ENCODE data around the gene COL4A6. TPM values are rescaled to one million over a fixed set of nuclear protein-coding genes. Genes with fewer than 3 reads are reported as not detected.
A peak's percentile ranks its signal among the peaks of the same experiment; 100 is the strongest.

Gene COL4A6
- total RNA-seq, 1 donor from 2014 or later = 9.1 TPM

DNA sequence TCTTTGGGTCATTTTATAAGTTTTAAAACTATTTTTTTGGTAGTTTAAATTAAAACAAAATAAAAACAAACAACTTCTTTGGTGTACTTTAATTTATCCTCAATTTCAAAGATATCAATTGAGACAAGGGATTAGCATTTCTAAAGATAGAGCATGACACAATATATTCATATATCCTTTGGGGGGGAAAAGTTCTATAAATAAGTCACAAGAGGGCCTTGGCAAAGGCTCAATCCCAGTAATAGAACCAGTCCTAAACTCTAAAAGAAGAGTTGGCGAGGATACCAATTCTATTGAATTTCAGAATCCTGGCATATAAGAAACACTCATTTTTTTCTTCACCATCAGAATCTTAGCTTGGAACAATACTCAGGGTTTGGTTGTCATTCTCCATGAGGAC is 89.7 kb downstream of the COL4A6 start:
- ATAC-seq (peak; percentile 75), DNase-seq (no peak)
- intact Hi-C loops (cut with micrococcal nuclease) = no loop called here

DNA sequence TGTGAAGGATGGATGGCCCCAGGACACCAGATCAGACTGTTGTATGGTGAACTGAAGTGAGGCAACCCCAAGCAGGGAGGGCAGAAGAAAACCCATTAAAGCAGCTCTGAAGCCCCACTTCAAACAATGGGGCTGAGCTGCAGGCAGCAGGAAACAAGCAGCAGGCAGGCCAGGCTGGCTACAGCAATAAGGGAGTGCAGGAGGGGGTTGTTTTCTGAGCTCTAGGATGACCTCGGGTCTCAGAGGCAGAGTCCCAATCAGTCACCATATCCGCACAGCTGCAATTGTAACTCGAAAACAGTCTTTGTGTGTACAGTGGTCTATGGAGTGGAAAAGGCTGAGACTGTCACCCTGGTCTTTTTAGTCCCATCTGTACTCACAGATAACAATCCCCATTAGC is 90.4 kb downstream of the COL4A6 start:
- ATAC-seq (no peak), DNase-seq (no peak)
- intact Hi-C loops (cut with micrococcal nuclease) = no loop called here

DNA sequence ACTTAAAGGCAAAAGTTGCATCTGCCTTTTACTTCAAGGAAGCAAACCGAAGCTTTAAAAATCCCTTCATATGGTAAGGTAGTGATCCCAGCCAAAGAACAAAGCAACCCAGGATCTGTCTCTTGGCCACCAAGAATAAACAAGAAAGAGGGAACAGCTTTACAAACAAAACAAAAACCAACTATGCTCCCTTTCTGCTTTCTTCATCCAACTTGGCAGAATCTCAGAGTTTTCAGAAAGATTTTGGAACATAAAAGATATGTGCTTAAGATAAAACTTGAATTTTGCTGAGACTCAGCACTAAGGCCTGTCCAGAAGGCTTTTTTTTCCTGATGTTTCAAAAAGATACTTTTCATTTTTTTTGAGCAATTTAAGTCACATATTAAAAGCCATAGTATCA is 94.0 kb downstream of the COL4A6 start:
- intact Hi-C loops (cut with micrococcal nuclease) = no loop called here
- DNase-seq = no peak
- peak; percentile 32 for ATAC-seq

DNA sequence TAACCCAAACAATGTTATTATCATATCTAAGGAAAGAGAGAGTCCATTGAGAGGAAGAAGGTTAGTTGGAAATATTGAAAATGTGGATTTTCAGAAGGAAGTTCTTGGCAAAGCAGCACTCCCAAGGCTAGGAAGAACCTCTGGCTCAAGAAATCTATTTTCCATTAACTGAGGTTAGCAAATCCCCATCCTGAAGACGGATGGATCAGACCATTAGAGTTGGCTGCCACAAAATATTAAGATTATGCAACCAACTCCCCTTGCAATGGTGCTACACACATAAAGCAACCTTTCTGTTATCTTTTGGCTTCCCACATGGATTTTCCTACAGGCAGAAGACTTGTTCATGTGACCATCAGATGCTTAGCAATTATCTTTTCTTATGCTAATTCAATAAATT is 96.3 kb downstream of the COL4A6 start:
- intact Hi-C loops (cut with micrococcal nuclease) = no loop called here
- peak; percentile 50 for ATAC-seq
- no peak for DNase-seq

DNA sequence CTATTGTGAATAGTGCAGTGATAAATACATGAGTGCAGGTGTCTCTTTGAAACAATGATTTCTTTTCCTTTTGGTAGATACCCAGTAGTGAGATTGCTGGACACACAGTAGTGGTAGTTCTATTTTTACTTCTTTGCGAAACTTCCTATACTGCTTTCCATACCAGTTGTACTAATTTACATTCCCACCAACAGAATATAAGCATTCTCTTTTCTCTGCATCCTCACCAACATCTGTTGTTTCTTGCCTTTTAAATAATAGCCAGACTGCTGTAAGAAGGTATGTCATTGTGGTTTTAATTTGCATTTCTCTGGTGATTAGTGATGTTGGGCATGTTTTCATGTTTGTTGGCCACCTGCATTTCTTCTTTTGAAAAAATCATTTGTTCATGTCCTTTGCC is 105.9 kb downstream of the COL4A6 start:
- intact Hi-C loops (cut with micrococcal nuclease) = no loop called here
- DNase-seq (no peak), ATAC-seq (no peak)

DNA sequence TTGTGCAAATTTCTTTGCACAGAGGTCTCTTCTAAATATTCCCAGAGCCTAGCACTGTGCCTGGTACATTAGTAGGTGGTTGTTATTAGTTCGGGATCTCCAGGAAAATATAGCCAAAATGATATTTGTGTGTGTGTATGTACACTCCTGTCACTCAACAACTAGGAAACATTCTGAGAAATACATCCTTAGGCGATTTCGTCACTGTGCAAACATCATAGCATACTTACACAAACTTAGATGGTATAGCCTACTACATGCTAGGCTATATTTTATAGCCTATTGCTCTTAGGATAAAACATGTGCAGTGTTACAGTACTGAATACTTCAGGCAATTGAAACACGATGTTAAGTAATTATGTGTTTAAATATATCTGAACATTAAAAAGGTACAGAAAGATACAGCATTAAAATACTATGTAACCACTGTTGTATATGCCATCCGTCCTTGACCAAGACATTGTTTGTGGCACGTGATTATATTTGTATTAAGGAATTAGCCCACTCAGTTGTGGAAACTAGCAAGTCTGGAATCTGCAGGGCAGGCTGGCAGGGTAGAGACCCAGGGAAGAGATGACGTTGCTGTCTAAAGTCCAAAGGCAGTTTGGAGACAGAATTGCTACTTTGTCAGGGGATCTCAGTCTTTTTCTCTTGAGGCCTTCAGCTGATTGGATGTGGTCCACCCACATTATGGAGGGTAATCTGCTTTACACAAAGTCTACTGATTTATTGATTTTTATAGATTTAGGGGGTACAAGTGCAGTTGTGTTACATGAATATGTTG is 106.9 kb downstream of the COL4A6 start:
- DNase-seq = no peak
- ATAC-seq = no peak
- intact Hi-C loops (cut with micrococcal nuclease) = no loop called here

DNA sequence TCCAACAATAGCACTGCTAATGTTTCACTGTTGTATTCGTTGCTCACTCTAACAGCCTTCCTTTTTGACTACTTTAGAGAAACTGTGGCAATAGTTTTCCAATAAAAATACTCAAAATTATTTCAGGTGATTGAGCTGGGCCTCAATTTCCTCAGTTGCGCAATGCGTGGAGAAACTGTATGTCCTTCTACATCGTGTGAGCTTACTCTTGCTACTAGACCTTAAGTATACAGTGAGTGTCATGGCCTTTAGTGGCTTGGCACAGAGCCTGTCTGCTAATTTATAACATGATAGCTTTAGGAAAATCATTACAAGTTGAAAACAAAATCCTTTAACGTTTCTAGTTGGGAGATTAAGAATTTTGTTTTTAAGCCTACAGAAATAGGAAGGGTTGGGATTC is 114.5 kb downstream of the COL4A6 start:
- DNase-seq (no peak), ATAC-seq (no peak)
- intact Hi-C loops (cut with micrococcal nuclease) = no loop called here

DNA sequence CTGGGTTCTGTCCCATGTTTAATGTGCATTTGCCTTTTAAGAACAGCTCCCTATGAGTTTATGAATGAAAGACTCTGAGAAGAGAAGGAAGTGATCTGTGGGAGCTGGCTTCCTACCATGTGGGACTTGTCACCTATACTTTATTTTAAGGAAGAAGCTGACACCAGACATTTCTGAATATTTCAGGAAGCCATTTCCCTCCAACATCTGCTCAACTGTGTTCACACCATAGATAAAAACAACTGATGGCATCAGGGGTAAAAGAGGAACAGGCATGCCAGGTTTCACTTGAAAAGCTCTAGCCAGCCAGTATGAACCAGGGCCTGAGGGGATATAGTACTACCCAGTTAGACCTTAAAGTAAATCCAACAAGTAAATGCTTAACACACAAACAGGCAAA is 116.0 kb downstream of the COL4A6 start:
- intact Hi-C loops (cut with micrococcal nuclease) = no loop called here
- ATAC-seq = no peak
- DNase-seq = no peak

DNA sequence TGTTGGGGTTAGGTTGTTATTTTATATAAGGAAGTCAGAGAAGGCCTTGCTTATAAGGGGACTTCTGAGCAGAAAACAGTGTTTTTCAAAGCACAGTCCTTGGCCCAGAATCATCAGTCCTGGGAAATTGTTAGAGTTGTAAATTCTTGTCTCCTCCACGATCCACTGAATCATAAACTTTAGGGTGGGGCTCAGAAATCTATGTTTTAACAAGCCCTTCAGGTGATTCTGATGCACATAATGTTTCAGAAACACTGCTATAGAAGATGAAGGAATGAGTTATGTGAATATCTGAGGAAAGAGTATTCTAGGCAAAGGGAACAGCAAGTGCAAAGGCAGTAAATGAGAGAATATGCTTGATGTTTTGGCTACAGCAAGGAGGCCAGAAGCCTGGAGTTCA is 121.8 kb downstream of the COL4A6 start:
- DNase-seq (no peak), ATAC-seq (no peak)
- intact Hi-C loops (cut with micrococcal nuclease) = no loop called here

DNA sequence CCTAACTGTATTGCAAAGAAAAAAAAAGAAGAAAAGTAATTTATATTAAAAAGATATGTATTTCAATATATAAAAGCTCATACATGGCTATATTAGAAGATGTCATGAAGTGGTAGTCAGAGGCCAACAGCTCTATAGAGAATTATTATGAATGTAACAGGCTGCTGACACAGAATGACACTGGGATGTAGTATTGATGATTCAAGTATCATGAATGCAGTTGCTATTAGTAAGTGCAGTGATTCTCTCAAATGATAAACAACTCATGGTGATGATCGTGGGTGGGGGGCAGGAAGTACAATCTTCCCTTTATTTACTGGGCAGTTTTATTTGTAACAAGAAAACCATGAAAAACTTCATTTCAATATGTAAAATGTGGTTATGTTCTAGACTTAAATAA is 124.6 kb downstream of the COL4A6 start:
- DNase-seq (no peak), ATAC-seq (no peak)
- intact Hi-C loops (cut with micrococcal nuclease) = no loop called here

DNA sequence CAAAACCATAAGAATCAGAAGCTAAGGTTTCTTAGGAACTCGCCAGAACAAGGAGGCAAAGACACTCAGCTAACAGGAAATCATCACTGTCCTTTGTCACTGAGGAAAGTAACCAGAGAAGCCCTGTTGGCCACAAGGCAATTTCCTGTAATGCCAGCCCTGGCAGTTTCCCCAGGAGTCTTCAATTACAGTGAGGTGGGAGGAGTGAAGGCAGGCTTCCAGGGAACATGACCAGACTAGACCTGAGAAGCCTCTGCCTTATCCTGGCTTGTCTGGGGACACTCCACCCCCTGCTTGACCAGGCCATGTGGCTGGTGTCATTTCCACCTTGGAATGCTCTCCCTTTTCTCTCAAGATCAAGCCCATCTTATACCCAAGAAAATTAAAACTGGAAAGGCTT is 125.3 kb downstream of the COL4A6 start:
- intact Hi-C loops (cut with micrococcal nuclease) = no loop called here
- ATAC-seq = peak; percentile 98
- peak; percentile 52 for DNase-seq

DNA sequence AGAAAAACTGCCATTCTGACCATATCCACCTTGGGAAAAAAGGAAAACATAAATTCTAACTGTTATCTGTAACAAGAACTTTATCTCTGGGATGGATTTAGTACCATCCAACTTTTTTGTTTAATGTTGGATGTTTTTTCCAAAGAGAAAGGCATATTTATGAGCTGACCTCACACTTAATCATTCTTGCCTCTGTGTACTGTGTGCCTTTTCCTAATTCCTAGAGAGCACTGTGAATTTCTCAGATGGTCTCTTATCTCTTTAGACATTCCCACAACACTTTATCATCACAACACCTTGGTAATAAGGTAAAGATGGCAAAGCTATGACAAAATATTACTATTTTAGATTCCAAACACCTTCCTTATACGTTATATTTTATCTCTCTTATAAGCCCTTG is 126.2 kb downstream of the COL4A6 start:
- DNase-seq (no peak), ATAC-seq (no peak)
- intact Hi-C loops (cut with micrococcal nuclease) = no loop called here

DNA sequence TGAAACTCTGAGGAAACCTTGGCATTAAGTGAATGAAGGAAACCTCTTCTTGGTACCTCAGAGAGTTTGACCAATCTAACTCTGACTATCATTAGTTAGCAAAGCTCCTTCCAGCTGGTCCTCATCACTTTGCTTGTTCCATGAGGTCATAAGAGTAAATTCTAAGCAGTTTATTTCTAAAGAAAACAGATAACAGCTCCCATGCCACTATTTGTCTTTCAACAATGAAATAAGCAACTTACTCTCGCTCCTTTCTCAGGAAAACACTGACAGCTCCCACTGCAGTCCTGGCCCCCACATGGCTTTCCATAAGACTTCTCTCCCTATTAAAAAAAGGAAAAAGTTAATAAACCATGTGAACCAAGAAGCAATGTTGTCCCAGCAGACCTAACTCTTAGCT is 127.7 kb downstream of the COL4A6 start:
- DNase-seq = no peak
- ATAC-seq = no peak
- intact Hi-C loops (cut with micrococcal nuclease) = no loop called here

DNA sequence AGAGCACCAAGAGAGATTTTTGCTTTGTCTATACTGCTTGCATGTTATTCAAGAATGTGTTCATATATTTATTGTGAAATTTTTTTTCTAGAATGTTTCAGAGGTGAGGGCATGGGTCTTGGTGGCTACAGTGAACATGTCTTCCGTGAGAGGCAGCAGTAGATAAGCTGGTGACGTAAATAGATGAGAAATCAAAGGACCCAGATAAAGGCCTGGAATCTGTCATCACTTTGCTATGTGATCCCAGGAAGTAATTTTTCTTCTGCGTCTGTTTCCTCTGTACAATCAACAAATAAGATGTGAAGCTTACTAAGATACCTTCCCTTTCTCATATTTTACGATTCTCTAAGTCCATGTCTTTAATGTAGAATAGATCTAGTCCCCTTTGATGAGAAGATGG is 129.1 kb downstream of the COL4A6 start:
- DNase-seq = no peak
- no peak for ATAC-seq
- intact Hi-C loops (cut with micrococcal nuclease) = no loop called here

DNA sequence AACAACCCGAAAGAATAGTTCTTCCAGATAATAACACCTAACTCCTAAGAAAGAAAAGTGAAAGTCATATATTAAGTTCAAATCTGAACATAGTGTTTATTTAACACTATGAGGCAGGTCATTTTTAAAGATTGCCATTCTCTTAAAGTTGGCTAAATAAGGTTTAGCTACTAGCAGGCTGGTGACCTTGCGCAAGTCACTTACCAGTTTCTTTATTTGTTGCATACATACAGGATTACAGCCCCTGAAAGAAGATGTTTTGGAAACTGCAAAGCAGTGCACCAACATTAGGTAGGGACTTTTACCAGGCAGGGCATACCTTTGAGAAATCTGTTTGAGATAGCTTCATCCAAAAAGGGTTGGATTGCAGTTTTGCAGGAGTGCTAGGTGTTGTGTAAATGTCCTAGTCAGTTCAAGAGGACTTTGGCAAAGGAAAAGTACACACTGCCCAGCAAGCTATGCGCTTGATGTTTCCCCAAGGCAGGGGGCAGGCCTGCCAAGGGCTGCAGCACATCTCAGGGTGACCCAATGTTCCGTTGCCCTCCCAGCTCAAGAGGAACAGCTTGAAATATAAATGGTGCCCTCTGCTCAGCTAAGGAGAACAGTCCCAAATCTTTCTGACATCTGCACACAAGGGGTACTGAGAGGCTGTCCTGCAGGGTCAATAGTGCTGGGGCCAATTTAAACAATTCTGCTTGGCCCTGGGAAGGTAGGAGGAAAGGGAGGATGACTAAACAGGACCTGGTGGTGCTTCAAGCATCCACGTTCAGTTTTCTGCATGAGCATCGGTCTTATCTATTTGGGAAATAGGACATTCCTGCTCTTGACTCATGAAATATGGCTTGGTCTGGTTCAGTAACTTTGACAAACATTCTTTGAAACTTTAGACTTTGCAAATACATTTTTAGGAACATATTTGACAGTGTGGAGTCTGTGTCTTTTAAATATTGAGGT is 130.8 kb downstream of the COL4A6 start:
- DNase-seq (peak; percentile 62), ATAC-seq (peak; percentile 95)
- intact Hi-C loops (cut with micrococcal nuclease) = no loop called here

DNA sequence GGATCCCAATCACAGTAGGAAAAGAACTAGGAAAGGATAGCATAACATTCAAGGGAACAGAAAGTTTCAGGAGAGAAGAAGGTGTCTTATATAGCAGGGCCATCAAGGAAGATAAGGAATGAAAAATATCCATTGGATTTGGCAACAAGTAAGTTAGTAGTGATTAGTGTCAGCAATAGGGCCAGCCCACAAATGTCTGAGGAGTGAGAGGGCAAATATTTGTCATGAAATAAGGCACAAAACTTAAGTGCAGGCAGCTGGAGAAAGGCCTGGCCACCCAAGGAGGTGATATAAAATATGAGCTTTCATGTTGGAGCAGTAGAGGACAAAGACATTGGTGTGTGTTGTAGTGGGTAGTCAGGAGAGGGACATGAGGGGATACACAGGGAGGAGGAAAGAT is 132.1 kb downstream of the COL4A6 start:
- intact Hi-C loops (cut with micrococcal nuclease) = no loop called here
- DNase-seq (no peak), ATAC-seq (no peak)

DNA sequence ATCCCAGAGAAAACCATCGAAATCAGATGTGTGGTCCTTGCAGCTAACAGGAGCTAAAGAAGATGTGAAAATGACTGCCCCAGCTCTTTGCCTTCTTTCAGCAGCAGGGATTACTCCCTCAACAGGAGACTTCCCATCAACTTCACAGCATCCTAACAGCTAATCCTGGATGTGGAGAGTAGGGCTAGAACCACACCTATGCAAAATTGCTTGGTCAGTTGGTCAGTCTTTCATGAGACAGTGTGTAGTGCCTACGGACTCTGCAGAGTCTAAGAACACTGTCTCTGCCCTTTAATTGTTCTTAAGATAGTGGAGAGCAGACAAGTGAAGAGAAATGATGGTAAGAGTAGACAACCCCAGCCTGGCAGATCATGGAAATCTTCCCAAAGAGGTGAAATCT is 133.5 kb downstream of the COL4A6 start:
- ATAC-seq = no peak
- no peak for DNase-seq
- intact Hi-C loops (cut with micrococcal nuclease) = no loop called here

DNA sequence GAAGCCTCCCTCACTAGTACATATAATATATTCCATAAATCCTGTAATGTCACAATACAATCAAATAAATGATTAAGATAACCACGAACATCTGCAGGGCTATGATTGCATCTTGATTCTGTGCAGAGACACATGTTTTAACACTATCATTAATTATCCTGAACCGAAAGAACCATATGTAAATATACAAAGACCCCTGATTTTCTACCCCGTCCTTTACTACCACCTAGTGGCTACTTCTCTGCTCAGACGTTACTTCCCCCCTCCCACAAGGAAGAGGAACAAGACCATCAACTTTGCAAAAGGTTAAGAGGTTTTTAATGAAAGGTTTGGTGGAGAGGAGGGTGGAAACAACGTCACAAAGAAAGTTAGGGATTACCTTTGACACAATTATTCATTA is 134.0 kb downstream of the COL4A6 start:
- ATAC-seq (no peak), DNase-seq (no peak)
- intact Hi-C loops (cut with micrococcal nuclease) = no loop called here

DNA sequence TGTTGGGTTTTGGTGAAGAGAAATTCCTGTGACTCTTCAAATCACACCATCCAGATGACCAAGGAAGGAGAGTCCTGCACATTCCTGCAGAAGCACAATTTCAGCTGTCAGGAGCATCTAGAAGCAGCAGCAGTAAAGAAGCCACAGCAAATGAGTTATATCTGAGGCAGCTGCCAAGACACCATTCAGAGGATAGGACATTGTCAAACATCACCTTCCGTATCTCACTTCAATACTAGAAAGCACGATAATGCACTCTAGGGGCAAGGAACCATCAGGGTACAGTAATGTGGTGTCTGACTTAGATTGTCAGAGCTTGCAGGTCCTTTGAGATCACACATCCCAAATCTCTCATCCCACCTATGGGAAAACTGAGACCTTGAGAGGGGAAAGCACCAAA is 134.5 kb downstream of the COL4A6 start:
- ATAC-seq (peak; percentile 60), DNase-seq (no peak)
- intact Hi-C loops (cut with micrococcal nuclease) = no loop called here

DNA sequence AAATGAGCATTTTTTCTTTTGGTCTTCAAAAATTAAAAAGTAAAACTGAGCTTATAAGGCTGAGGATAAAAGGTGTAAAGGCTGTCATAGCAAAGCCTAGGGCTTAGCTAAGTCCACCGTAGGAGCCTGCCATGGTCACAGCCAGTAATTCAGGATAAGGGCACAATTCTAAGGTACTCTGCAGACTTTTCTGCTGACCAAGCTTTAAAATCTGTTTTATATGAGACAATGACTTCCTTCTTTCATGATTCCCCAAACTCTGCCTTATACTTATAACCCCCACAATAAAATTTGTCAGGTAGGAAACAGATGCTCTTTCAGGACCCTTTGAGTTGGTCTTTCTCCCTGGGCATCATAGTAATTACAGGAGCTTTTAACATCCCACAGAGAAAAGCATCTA is 138.5 kb downstream of the COL4A6 start:
- DNase-seq (no peak), ATAC-seq (no peak)
- intact Hi-C loops (cut with micrococcal nuclease) = no loop called here

Data from left ventricle myocardium superior (tissue), 1 donor.